ENCODE measurements around the gene CRYM.
"Not testable (repeated sequence)": the region's sequence is repeated elsewhere in the genome, so short reads cannot be mapped to it uniquely, and the experiment has no call there.

The CRYM gene

DNA sequence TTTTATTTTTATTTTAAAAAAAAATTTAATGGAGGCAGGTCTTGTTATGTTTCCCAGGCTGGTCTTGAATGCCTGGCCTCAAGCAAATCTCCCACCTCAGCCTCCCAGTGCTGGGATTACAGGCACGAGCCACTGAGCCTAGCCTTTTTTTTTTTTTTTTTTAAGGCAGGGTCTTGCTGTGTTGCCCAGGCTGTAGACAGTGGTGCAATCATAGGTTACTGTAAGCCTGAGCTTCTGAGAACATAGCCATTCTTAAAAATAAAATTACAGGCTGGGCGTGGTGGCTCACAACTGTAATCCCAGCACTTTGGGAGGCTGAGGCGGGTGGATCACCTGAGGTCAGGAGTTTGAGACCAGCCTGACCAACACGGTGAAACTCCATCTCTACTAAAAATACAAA is 29.9 kb downstream of the CRYM start:
- DNase-seq (ENCODE audit: low read depth in 2 of 2, low spot score in 1 of 2): not testable (repeated sequence)

GRCh38 chr16:21244518-21245215 is 33.4 kb downstream of the CRYM start:
- DNase-seq (ENCODE audit: low read depth in 2 of 2, low spot score in 1 of 2): no peak

- DNase-seq (ENCODE audit: low read depth in 2 of 2, low spot score in 1 of 2): no peak
These were observed 35.3 kb downstream of the CRYM start for GRCh38 chr16:21242756-21243155.

- no peak for DNase-seq (ENCODE audit: low read depth in 2 of 2, low spot score in 1 of 2)
These were observed 38.4 kb downstream of the CRYM start for GRCh38 chr16:21239646-21240045.

GRCh38 chr16:21236831-21237230 is 41.3 kb downstream of the CRYM start:
- no peak for DNase-seq (ENCODE audit: low read depth in 2 of 2, low spot score in 1 of 2)

DNA sequence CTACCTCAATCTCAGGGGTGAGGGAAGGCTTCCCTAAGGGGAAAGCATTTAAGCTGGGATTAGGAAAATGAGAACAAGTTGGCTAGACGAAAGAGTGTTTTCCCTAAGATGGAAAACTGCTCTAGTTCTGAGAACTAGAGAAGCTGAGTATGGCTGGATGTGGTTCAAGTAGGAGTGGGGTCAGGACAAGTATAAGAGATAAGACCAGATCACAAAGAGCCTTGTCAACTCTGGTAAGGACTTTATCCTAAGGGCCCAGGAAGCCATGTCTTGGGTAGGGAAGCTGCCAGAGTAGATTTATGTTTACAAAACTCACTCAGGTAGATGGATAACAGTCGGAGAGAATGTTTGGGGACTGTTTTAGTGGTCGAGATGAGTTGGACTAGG is 42.9 kb downstream of the CRYM start:
- DNase-seq (ENCODE audit: low read depth in 2 of 2, low spot score in 1 of 2): no peak

GRCh38 chr16:21233521-21234150 is 44.5 kb downstream of the CRYM start, which contains the start of gene ANKS4B:
TSS of gene ANKS4B (plus strand) at chr16:21233699. CDS start at chr16:21233738, 39 bp downstream.
- DNase-seq (ENCODE audit: low read depth in 2 of 2, low spot score in 1 of 2): no peak

- DNase-seq (ENCODE audit: low read depth in 2 of 2, low spot score in 1 of 2): no peak
These were observed 45.0 kb downstream of the CRYM start for GRCh38 chr16:21233045-21233520.

DNA sequence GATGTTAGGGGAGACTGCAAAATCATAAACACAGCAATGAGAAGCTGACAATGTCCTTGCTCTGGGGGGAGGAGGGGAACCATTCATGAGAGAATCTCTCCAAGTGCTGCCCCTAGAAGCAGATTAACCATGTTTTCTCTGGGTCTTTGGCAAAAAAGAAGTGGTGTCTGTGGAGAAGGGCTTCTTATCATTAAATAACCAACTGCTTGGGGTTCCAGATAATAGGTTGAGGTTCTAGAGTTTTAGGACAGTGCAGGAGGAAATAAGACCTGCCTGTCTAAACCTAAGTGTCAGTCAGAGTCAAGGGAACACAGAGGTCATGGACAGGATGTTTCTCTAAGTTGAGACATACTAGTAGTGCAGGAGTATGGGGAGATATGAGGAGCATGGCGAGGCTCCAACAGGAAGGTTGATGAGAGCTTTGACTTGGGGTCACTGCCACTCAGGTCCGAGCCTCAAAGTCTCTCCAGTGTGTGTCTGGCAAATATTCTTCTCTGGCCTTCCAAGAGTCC is 49.7 kb downstream of the CRYM start:
- DNase-seq (ENCODE audit: low read depth in 2 of 2, low spot score in 1 of 2): no peak

- no peak for DNase-seq (ENCODE audit: low read depth in 2 of 2, low spot score in 1 of 2)
These were observed 50.2 kb downstream of the CRYM start for GRCh38 chr16:21227866-21228265.

- DNase-seq (ENCODE audit: low read depth in 2 of 2, low spot score in 1 of 2): no peak
These were observed 51.3 kb downstream of the CRYM start for GRCh38 chr16:21226749-21227148.

- DNase-seq (ENCODE audit: low read depth in 2 of 2, low spot score in 1 of 2): no peak
These were observed 53.3 kb downstream of the CRYM start for GRCh38 chr16:21224800-21225199.

DNA sequence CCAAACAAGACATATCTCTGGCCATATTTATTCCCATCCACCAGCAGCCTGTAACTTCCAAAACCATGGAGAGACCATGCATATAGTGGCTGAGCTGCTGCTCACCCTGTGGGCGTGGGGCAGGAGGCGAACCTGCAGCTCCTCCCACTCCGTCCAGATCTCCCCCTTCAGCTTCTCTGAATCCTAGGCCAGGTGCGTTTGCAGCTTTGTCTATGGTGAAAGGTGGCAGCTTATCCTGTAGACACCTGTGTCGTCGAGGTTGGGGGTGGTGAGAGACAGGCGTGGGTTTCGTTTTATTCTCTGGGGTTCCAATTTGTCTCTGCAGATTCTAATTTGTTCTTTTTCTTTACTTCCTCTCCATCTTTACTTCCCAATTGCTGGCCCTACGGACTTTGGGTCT is 54.3 kb downstream of the CRYM start:
- DNase-seq (ENCODE audit: low read depth in 2 of 2, low spot score in 1 of 2): no peak

GRCh38 chr16:21222495-21223337 is 55.4 kb downstream of the CRYM start:
- DNase-seq (ENCODE audit: low read depth in 2 of 2, low spot score in 1 of 2): no peak

DNA sequence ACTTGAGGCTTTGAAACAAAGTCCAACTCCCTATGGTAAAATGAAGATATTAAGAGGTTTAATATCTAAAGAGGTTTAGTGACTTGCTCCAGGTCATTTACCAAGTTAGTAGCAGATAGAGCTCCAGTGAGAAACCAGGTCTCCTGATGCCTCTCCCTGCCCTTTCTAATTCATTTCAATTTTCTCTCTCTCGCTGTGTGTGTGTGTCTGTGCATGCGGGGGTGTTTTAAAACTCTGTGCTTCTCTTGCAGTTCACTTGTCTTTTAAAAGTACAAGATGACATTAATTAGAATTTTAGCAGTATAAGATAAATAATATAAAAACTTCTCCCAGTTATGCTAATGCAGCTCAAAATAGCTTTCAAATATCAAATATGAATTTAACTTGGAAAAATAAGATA is 58.5 kb downstream of the CRYM start:
- DNase-seq (ENCODE audit: low read depth in 2 of 2, low spot score in 1 of 2): no peak

- DNase-seq (ENCODE audit: low read depth in 2 of 2, low spot score in 1 of 2): no peak
These were observed 59.9 kb downstream of the CRYM start for GRCh38 chr16:21218153-21218552.

- DNase-seq (ENCODE audit: low read depth in 2 of 2, low spot score in 1 of 2): no peak
These were observed 61.0 kb downstream of the CRYM start for GRCh38 chr16:21217121-21217520.

DNA sequence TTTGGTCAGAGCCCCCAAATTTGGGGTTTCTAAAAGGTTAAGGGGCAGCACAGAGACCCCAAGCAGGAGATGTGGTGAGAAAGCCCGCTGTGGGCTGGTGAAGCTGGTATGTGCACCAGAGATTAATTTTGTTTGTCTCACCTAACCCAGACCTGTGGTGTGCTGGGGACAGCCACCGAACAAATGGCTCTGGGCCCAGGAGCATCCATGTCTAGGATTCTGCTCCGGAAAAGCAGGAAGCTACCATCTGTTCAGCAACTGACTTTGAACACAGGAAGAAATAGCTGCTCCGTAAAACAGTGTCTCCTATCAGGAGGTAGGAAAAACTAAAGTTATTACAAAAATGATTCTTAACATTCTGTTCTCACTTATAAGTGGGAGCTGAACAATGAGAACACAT is 64.0 kb downstream of the CRYM start:
- DNase-seq (ENCODE audit: low read depth in 2 of 2, low spot score in 1 of 2): no peak

GRCh38 chr16:21211486-21211885 is 66.6 kb downstream of the CRYM start, which contains the start of gene ZP2:
TSS of gene ZP2 (minus strand) at chr16:21211574. CDS start at chr16:21211547, 27 bp downstream.
- DNase-seq (ENCODE audit: low read depth in 2 of 2, low spot score in 1 of 2): no peak
